ENCODE measurements around the gene TXNDC16.
"Not testable (repeated sequence)": the region's sequence is repeated elsewhere in the genome, so short reads cannot be mapped to it uniquely, and the experiment has no call there.

The TXNDC16 gene

GRCh38 chr14:52538623-52539022, 13.7 kb downstream of the TXNDC16 start:
- DNase-seq (ENCODE audit: low read depth), result no peak

- DNase-seq (ENCODE audit: low read depth), result no peak
Measured at GRCh38 chr14:52536269-52536668, 16.0 kb downstream of the TXNDC16 start.

GRCh38 chr14:52531481-52531880, 20.8 kb downstream of the TXNDC16 start:
- no peak for DNase-seq (ENCODE audit: low read depth)

GRCh38 chr14:52527052-52527451, 25.3 kb downstream of the TXNDC16 start:
- no peak for DNase-seq (ENCODE audit: low read depth)

GRCh38 chr14:52522581-52523345, 29.5 kb downstream of the TXNDC16 start:
- DNase-seq (ENCODE audit: low read depth), result no peak

GRCh38 chr14:52522033-52522432, 30.3 kb downstream of the TXNDC16 start:
- no peak for DNase-seq (ENCODE audit: low read depth)

GRCh38 chr14:52514046-52514811, 38.1 kb downstream of the TXNDC16 start:
- no peak for DNase-seq (ENCODE audit: low read depth)

- DNase-seq (ENCODE audit: low read depth), result no peak
Measured at GRCh38 chr14:52513249-52513648, 39.1 kb downstream of the TXNDC16 start.

- DNase-seq (ENCODE audit: low read depth), result no peak
Measured at GRCh38 chr14:52494444-52494843, 57.9 kb downstream of the TXNDC16 start.

- DNase-seq (ENCODE audit: low read depth), result no peak
Measured at GRCh38 chr14:52485350-52485960, 66.8 kb downstream of the TXNDC16 start.

GRCh38 chr14:52481864-52482263, 70.4 kb downstream of the TXNDC16 start:
- DNase-seq (ENCODE audit: low read depth), result no peak

GRCh38 chr14:52473557-52473956, 78.7 kb downstream of the TXNDC16 start:
- DNase-seq (ENCODE audit: low read depth), result no peak

- no peak for DNase-seq (ENCODE audit: low read depth)
Measured at GRCh38 chr14:52472728-52473127, 79.6 kb downstream of the TXNDC16 start.

GRCh38 chr14:52472251-52472650, 80.1 kb downstream of the TXNDC16 start:
- not testable (repeated sequence) for DNase-seq (ENCODE audit: low read depth)

GRCh38 chr14:52467515-52468266, 84.6 kb downstream of the TXNDC16 start:
- DNase-seq (ENCODE audit: low read depth), result no peak

GRCh38 chr14:52464175-52464574, 88.1 kb downstream of the TXNDC16 start:
- DNase-seq (ENCODE audit: low read depth), result no peak

- DNase-seq (ENCODE audit: low read depth), result no peak
Measured at GRCh38 chr14:52463375-52463774, 88.9 kb downstream of the TXNDC16 start.

- DNase-seq (ENCODE audit: low read depth), result no peak
Measured at GRCh38 chr14:52461721-52462120, 90.6 kb downstream of the TXNDC16 start.

GRCh38 chr14:52458721-52459085, 93.6 kb downstream of the TXNDC16 start:
- DNase-seq (ENCODE audit: low read depth), result no peak

- no peak for DNase-seq (ENCODE audit: low read depth)
Measured at GRCh38 chr14:52457411-52457810, 94.9 kb downstream of the TXNDC16 start.

GRCh38 chr14:52455291-52456088, 96.8 kb downstream of the TXNDC16 start:
- DNase-seq (ENCODE audit: low read depth), result no peak

All from activated gamma-delta T cell treated with anti-CD3 and anti-CD28 coated beads, Interleukin-2, amount 50 U/mL, for 16 hours (primary cell).